Effector memory CD4-positive, alpha-beta T cell (primary cell): ENCODE measurements around the gene TRIM46.

Experiments used
- DNase-seq, 3 donors: peaks; one replicate each; pipeline ENCODE4 v3.0.0-alpha.2; 2020
- H3K27ac ChIP-seq: 2 replicates; pipeline ENCODE4 v1.7.0; 2013; ENCODE audit warnings: mild to moderate bottlenecking, low read length, moderate library complexity; ENCODE audit not compliant: insufficient read depth, poor library complexity, severe bottlenecking
- H3K27me3 ChIP-seq: replicated peaks from 2 replicates; pipeline ENCODE4 v1.7.0; 2013; ENCODE audit warnings: mild to moderate bottlenecking, low read length; ENCODE audit not compliant: insufficient read depth, control insufficient read depth, poor library complexity, severe bottlenecking
- H3K36me3 ChIP-seq: 2 replicates; pipeline ENCODE4 v1.7.0; 2013; ENCODE audit warnings: mild to moderate bottlenecking, low read length, moderate library complexity; ENCODE audit not compliant: control insufficient read depth, insufficient read depth
- H3K4me1 ChIP-seq: 2 replicates; pipeline ENCODE4 v1.7.0; 2013; ENCODE audit warnings: low read length, mild to moderate bottlenecking; ENCODE audit not compliant: control insufficient read depth, insufficient read depth, poor library complexity, severe bottlenecking
- H3K4me3 ChIP-seq: 2 replicates; pipeline ENCODE4 v1.7.0; 2013; ENCODE audit warnings: low read length, low read depth, mild to moderate bottlenecking; ENCODE audit not compliant: insufficient read depth, poor library complexity, severe bottlenecking
- H3K9me3 ChIP-seq: 2 replicates; pipeline ENCODE4 v1.7.0; 2013; ENCODE audit warnings: mild to moderate bottlenecking, low read length, moderate library complexity; ENCODE audit not compliant: control insufficient read depth

TRIM46 gene

GRCh38 chr1:155196103-155196892 is 22.6 kb downstream of the TRIM46 start:
- no peak overlapping the region for H3K4me3 ChIP-seq
- peak overlapping the region; percentile 70 for H3K27ac ChIP-seq
- H3K36me3 ChIP-seq, result no peaks in the 10 kb centered on the region

GRCh38 chr1:155196893-155197638 is 23.4 kb downstream of the TRIM46 start:
- Histone ChIP-seq H3K4me1 (peaks cover 24% of the 10 kb centered on the region), H3K36me3 (no peaks in the 10 kb centered on the region), H3K27ac (no peak overlapping the region), H3K27me3 (no peaks in the 10 kb centered on the region), H3K9me3 (no peaks in the 10 kb centered on the region), H3K4me3 (no peak overlapping the region)
- no peak for DNase-seq

More at GRCh38 chr1:155196103-155196892, 22.6 kb downstream of the TRIM46 start:
- no peak for DNase-seq
- Histone ChIP-seq H3K4me1 (peaks cover 26% of the 10 kb centered on the region), H3K9me3 (no peaks in the 10 kb centered on the region), H3K27me3 (no peaks in the 10 kb centered on the region)

GRCh38 chr1:155197901-155198546 is 24.4 kb downstream of the TRIM46 start:
- Histone ChIP-seq H3K27ac (no peak overlapping the region), H3K4me3 (no peak overlapping the region), H3K9me3 (no peaks in the 10 kb centered on the region), H3K36me3 (no peaks in the 10 kb centered on the region), H3K4me1 (peaks cover 16% of the 10 kb centered on the region), H3K27me3 (no peaks in the 10 kb centered on the region)
- no peak for DNase-seq

- H3K27ac ChIP-seq, result no peak overlapping the region
- peaks cover 11% of the 10 kb centered on the region for H3K4me1 ChIP-seq
- H3K36me3 ChIP-seq, result no peaks in the 10 kb centered on the region
- no peaks in the 10 kb centered on the region for H3K9me3 ChIP-seq
- H3K4me3 ChIP-seq, result no peak overlapping the region
- no peaks in the 10 kb centered on the region for H3K27me3 ChIP-seq
- DNase-seq, result no peak
Observed at GRCh38 chr1:155198547-155198906, 24.9 kb downstream of the TRIM46 start.

DNA sequence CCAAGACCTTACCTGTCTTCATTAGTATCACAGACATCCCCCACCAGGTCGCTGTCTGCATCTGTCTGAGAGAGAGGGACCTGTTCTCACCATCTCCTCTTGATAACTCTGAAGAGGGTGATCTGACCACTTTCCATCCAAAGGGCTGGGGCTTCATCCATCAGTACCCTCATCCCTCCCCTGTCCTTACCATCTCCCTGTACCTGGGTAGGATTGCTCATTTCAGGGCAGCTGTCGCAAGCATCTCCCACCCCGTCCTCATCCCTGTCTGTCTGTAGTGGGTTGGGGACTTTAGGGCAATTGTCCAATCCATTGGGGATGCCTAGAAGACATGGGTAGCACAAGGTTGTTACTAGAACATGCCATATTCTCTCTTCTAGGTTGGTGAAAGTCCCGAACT is 26.1 kb downstream of the TRIM46 start:
- H3K27me3 ChIP-seq, result no peaks in the 10 kb centered on the region
- no peaks in the 10 kb centered on the region for H3K9me3 ChIP-seq
- no peak overlapping the region for H3K4me3 ChIP-seq
- no peak for DNase-seq
- H3K27ac ChIP-seq, result no peak overlapping the region
- H3K36me3 ChIP-seq, result no peaks in the 10 kb centered on the region
- peaks cover 2% of the 10 kb centered on the region for H3K4me1 ChIP-seq

DNA sequence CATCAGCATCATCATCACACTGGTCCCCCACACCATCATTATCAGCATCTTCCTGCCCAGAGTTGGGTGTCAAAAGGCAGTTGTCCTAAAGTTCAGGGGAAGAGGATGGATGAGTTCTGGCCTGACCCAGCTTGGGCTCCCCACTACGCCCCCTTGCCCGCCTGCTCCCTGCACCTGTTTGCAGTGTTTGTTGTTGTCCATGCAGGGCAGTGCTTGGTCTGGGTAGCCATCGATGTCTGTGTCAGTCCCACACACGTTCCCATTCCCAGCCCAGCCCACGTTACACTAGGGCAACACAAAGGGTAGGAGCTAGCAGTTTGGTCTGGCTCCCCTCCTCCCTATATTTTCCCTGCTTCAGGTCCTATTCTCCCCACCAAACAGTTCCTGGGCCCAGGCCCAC is 27.3 kb downstream of the TRIM46 start:
- H3K27ac ChIP-seq, result no peak overlapping the region
- H3K4me3 ChIP-seq, result no peak overlapping the region
- no peaks in the 10 kb centered on the region for H3K27me3 ChIP-seq
- H3K4me1 ChIP-seq, result no peaks in the 10 kb centered on the region
- no peaks in the 10 kb centered on the region for H3K36me3 ChIP-seq
- no peak for DNase-seq
- no peaks in the 10 kb centered on the region for H3K9me3 ChIP-seq

DNA sequence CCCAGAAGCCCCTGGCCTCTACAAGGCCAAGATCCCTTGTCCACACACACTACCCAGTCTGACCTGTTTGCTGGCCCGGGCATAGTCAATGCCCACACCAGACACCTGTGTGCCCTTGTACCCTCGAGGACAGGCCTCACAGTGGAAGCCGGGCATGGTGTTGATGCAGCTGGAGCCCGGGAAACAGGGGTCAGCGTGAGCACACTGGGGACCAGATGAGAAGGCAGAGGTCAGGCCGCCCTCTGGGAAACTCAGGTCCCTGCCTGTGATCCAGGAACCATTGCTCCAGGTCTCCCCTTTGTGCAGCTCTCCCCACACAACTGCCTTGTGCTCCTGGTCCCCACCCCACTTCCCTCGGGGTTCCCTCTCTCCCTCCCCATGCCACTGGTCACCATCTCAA is 28.5 kb downstream of the TRIM46 start:
- Histone ChIP-seq H3K4me3 (no peak overlapping the region), H3K27me3 (no peaks in the 10 kb centered on the region), H3K4me1 (peaks cover 5% of the 10 kb centered on the region), H3K27ac (no peak overlapping the region), H3K9me3 (no peaks in the 10 kb centered on the region), H3K36me3 (no peaks in the 10 kb centered on the region)
- no peak for DNase-seq

- H3K4me3 ChIP-seq, result no peak overlapping the region
- no peak overlapping the region for H3K27ac ChIP-seq
- no peak for DNase-seq
- H3K36me3 ChIP-seq, result no peaks in the 10 kb centered on the region
- H3K9me3 ChIP-seq, result no peaks in the 10 kb centered on the region
- H3K4me1 ChIP-seq, result peaks cover 12% of the 10 kb centered on the region
- no peaks in the 10 kb centered on the region for H3K27me3 ChIP-seq
Observed at GRCh38 chr1:155202731-155203515, 29.3 kb downstream of the TRIM46 start.

- H3K4me1 ChIP-seq, result peaks cover 26% of the 10 kb centered on the region
- no peaks in the 10 kb centered on the region for H3K36me3 ChIP-seq
- no peak overlapping the region for H3K27ac ChIP-seq
Observed at GRCh38 chr1:155205035-155205434, 31.4 kb downstream of the TRIM46 start.

More at GRCh38 chr1:155205035-155205434, 31.4 kb downstream of the TRIM46 start:
- Histone ChIP-seq H3K9me3 (no peaks in the 10 kb centered on the region), H3K4me3 (no peak overlapping the region), H3K27me3 (no peaks in the 10 kb centered on the region)
- DNase-seq, result no peak
